Omental fat pad (tissue), 4 donors: ENCODE results near the gene COLEC12. TPM values are rescaled to one million over a fixed set of nuclear protein-coding genes. Genes with fewer than 3 reads are reported as not detected.

Source experiments
- ATAC-seq: fragments of 150-250 bp; one replicate; pipeline ENCODE4 v1.9.1; 2016; ENCODE audit warnings: mild to moderate bottlenecking, moderate library complexity; ENCODE audit not compliant: low FRiP score
- DNase-seq: peaks from one replicate; pipeline ENCODE4 v3.0.0-alpha.2; 2019; ENCODE audit warnings: low spot score
- CTCF ChIP-seq, 3 donors: fragments of 450-650 bp; IDR thresholded peaks; one replicate each; pipeline ENCODE4 v1.5.1; 2016 to 2017; ENCODE audit warnings: antibody characterized with exemption in 3 of 3, mild to moderate bottlenecking in 3 of 3, moderate library complexity in 2 of 3
- total RNA-seq, 4 donors: library from RNA; depleted of rRNA; stranded (reverse); fragments of >200 nt; gene quantifications; one replicate each; pipeline ENCODE4 v1.1.0, GENCODE V29; 2016

The COLEC12 gene
- total RNA-seq, 4 donors from 2014 or later: 25.3 to 54.8 (median 42.7) TPM

GRCh38 chr18:362311-363290 is 137.9 kb downstream of the COLEC12 start:
- no peak for ATAC-seq
- no peak for DNase-seq
- TF ChIP-seq CTCF (IDR thresholded peaks at IDR 0.05): no peak

GRCh38 chr18:361941-362310 is 138.6 kb downstream of the COLEC12 start:
- DNase-seq: no peak
- no peak for TF ChIP-seq CTCF (IDR thresholded peaks at IDR 0.05)
- ATAC-seq: no peak

GRCh38 chr18:361100-361732 is 139.3 kb downstream of the COLEC12 start:
- DNase-seq (no peak), ATAC-seq (no peak)
- no peak for TF ChIP-seq CTCF (IDR thresholded peaks at IDR 0.05)

- ATAC-seq (no peak), DNase-seq (no peak)
- TF ChIP-seq CTCF (IDR thresholded peaks at IDR 0.05): no peak
These were observed 139.8 kb downstream of the COLEC12 start for GRCh38 chr18:360676-361075.

GRCh38 chr18:356778-357177 is 143.7 kb downstream of the COLEC12 start:
- no peak for TF ChIP-seq CTCF (IDR thresholded peaks at IDR 0.05)
- DNase-seq: no peak
- ATAC-seq: no peak

GRCh38 chr18:355678-356077 is 144.8 kb downstream of the COLEC12 start:
- ATAC-seq (no peak), DNase-seq (no peak)
- no peak for TF ChIP-seq CTCF (IDR thresholded peaks at IDR 0.05)
